Trophoblast cell (in vitro differentiated cells and primary cell): ENCODE measurements around the gene GUK1.

ENCODE experiments used
- DNase-seq, 2 donors: peaks; one replicate each; pipeline ENCODE4 v3.0.0-alpha.2; 2016
- H2AFZ ChIP-seq: 2 replicates; pipeline ENCODE4 v1.6.1; 2013; ENCODE audit warnings: low read length, moderate library complexity, mild to moderate bottlenecking; ENCODE audit not compliant: insufficient read depth, poor library complexity
- H2AK5ac ChIP-seq: 2 replicates; pipeline ENCODE4 v1.6.1; 2013; ENCODE audit warnings: mild to moderate bottlenecking, low read length
- H2BK120ac ChIP-seq: 2 replicates; pipeline ENCODE4 v1.6.1; 2013; ENCODE audit warnings: low read length, mild to moderate bottlenecking, moderate library complexity; ENCODE audit not compliant: insufficient read depth, poor library complexity
- H2BK12ac ChIP-seq: 2 replicates; pipeline ENCODE4 v1.6.1; 2013; ENCODE audit warnings: mild to moderate bottlenecking, low read length, moderate library complexity
- H2BK5ac ChIP-seq: 2 replicates; pipeline ENCODE4 v1.6.1; 2013; ENCODE audit warnings: low read length, low read depth, moderate library complexity, mild to moderate bottlenecking; ENCODE audit not compliant: poor library complexity
- H3K14ac ChIP-seq: 2 replicates; pipeline ENCODE4 v1.6.1; 2013; ENCODE audit warnings: mild to moderate bottlenecking, low read length
- H3K18ac ChIP-seq: 2 replicates; pipeline ENCODE4 v1.6.1; 2013; ENCODE audit warnings: mild to moderate bottlenecking, low read length
- H3K23ac ChIP-seq: 2 replicates; pipeline ENCODE4 v1.6.1; 2013; ENCODE audit warnings: low read length
- H3K27ac ChIP-seq: 2 replicates; pipeline ENCODE4 v1.5.1; 2013; ENCODE audit warnings: low read depth, mild to moderate bottlenecking, inconsistent platforms, low read length, moderate library complexity
- H3K27me3 ChIP-seq: 2 replicates; pipeline ENCODE4 v1.6.1; 2013; ENCODE audit warnings: inconsistent platforms, mild to moderate bottlenecking, low read length, moderate library complexity; ENCODE audit not compliant: insufficient read depth
- H3K36me3 ChIP-seq, 2 experiments: 1 replicate in 1 of 2; 2 replicates in 1 of 2; pipeline ENCODE4 v1.6.1; 2013; ENCODE audit warnings: low read length in 2 of 2, mild to moderate bottlenecking in 2 of 2, moderate library complexity in 1 of 2; ENCODE audit not compliant: insufficient read depth in 2 of 2, control insufficient read depth in 1 of 2
- H3K4ac ChIP-seq: 2 replicates; pipeline ENCODE4 v1.6.1; 2013; ENCODE audit warnings: low read depth, mild to moderate bottlenecking, low read length, moderate library complexity
- H3K4me1 ChIP-seq, 2 experiments: 1 replicate in 1 of 2; 2 replicates in 1 of 2; pipeline ENCODE4 v1.6.1; 2013; ENCODE audit warnings: low read length in 2 of 2, mild to moderate bottlenecking in 2 of 2, moderate library complexity in 1 of 2; ENCODE audit not compliant: insufficient read depth in 2 of 2, control insufficient read depth in 1 of 2
- H3K4me2 ChIP-seq: 2 replicates; pipeline ENCODE4 v1.6.1; 2013; ENCODE audit warnings: inconsistent platforms, mild to moderate bottlenecking, low read length, moderate library complexity
- H3K4me3 ChIP-seq: 2 replicates; pipeline ENCODE4 v1.5.1; 2013; ENCODE audit warnings: mild to moderate bottlenecking, low read depth, low read length, inconsistent platforms
- H3K79me1 ChIP-seq: one replicate; pipeline ENCODE4 v1.6.1; 2013; ENCODE audit warnings: low read length
- H3K79me2 ChIP-seq: 2 replicates; pipeline ENCODE4 v1.6.1; 2013; ENCODE audit warnings: low read length, mild to moderate bottlenecking; ENCODE audit not compliant: control insufficient read depth, insufficient read depth, poor library complexity
- H3K9ac ChIP-seq: 2 replicates; pipeline ENCODE4 v1.6.1; 2013; ENCODE audit warnings: mild to moderate bottlenecking, low read length
- H3K9me3 ChIP-seq: 2 replicates; pipeline ENCODE4 v1.6.1; 2013; ENCODE audit warnings: low read depth, mild to moderate bottlenecking, control low read depth, inconsistent platforms, low read length; ENCODE audit not compliant: insufficient read depth
- H4K12ac ChIP-seq: 2 replicates; pipeline ENCODE4 v1.6.1; 2013; ENCODE audit warnings: low read depth, mild to moderate bottlenecking, low read length, moderate library complexity
- H4K8ac ChIP-seq: 2 replicates; pipeline ENCODE4 v1.6.1; 2013; ENCODE audit warnings: low read depth, mild to moderate bottlenecking, low read length, moderate library complexity
- H4K91ac ChIP-seq: one replicate; pipeline ENCODE4 v1.6.1; 2013; ENCODE audit warnings: low read depth, mild to moderate bottlenecking, low read length, moderate library complexity
- WGBS: extraction: QIAGEN DNeasy Blood & Tissue Kit; methylation state at CpG from one replicate; pipeline ENCODE4 v1.1.7; 2013; ENCODE audit warnings: missing lambda C conversion rate; ENCODE audit not compliant: insufficient read length, insufficient coverage; ENCODE audit errors: extremely low coverage; 5-methylcytosine and 5-hydroxymethylcytosine counted together

GUK1 gene

GRCh38 chr1:228177183-228177475, 37.0 kb downstream of the GUK1 start:
- Histone ChIP-seq H3K4me2 (no peak overlapping the region), H4K12ac (no peak overlapping the region), H3K18ac (no peak overlapping the region), H4K91ac (no peak overlapping the region), H3K27ac (no peak overlapping the region), H3K4me1 (peaks cover 0 to 5% of the 10 kb centered on the region in 2 experiments), H3K23ac (no peak overlapping the region), H4K8ac (no peak overlapping the region), H2AK5ac (no peak overlapping the region), H3K4me3 (no peak overlapping the region), H3K4ac (no peak overlapping the region), H2BK5ac (no peak overlapping the region), H3K9ac (no peak overlapping the region), H3K14ac (no peak overlapping the region), H3K27me3 (no peaks in the 10 kb centered on the region), H2BK120ac (no peak overlapping the region), H2AFZ (no peak overlapping the region), H3K9me3 (peaks cover 10% of the 10 kb centered on the region), H3K36me3 (peaks cover 0 to 3% of the 10 kb centered on the region in 2 experiments), H2BK12ac (no peak overlapping the region), H3K79me1 (no peaks in the 10 kb centered on the region), H3K79me2 (no peaks in the 10 kb centered on the region)
- DNase-seq: no peak
- no CpG with 5 or more reads among the region's 5 CpGs for WGBS

GRCh38 chr1:228177721-228178710, 37.9 kb downstream of the GUK1 start:
- peaks cover 0 to 5% of the 10 kb centered on the region in 2 experiments for H3K4me1 ChIP-seq
- H3K79me2 ChIP-seq: no peaks in the 10 kb centered on the region
- H3K14ac ChIP-seq: no peak overlapping the region
- H3K23ac ChIP-seq: no peak overlapping the region
- no peak overlapping the region for H4K91ac ChIP-seq
- no peak overlapping the region for H3K4me3 ChIP-seq
- no peak overlapping the region for H2BK120ac ChIP-seq
- H2BK5ac ChIP-seq: no peak overlapping the region
- no peak overlapping the region for H3K9ac ChIP-seq
- no peaks in the 10 kb centered on the region for H3K79me1 ChIP-seq
- no peak overlapping the region for H3K4ac ChIP-seq
- DNase-seq: no peak
- no peak overlapping the region for H2BK12ac ChIP-seq
- H4K8ac ChIP-seq: no peak overlapping the region
- H3K9me3 ChIP-seq: peaks cover 6% of the 10 kb centered on the region
- H3K27me3 ChIP-seq: no peaks in the 10 kb centered on the region
- H4K12ac ChIP-seq: no peak overlapping the region
- no CpG with 5 or more reads among the region's 12 CpGs for WGBS
- peaks cover 0 to 3% of the 10 kb centered on the region in 2 experiments for H3K36me3 ChIP-seq
- no peak overlapping the region for H3K4me2 ChIP-seq
- H2AK5ac ChIP-seq: no peak overlapping the region
- H3K18ac ChIP-seq: no peak overlapping the region
- no peak overlapping the region for H2AFZ ChIP-seq
- H3K27ac ChIP-seq: no peak overlapping the region

- Histone ChIP-seq H3K4ac (no peak overlapping the region), H4K8ac (no peak overlapping the region), H3K27me3 (no peaks in the 10 kb centered on the region), H3K9me3 (peaks cover 2% of the 10 kb centered on the region), H2AK5ac (no peak overlapping the region), H3K9ac (no peak overlapping the region), H3K18ac (no peak overlapping the region), H2BK12ac (no peak overlapping the region), H2AFZ (no peak overlapping the region), H3K79me1 (no peaks in the 10 kb centered on the region), H3K4me1 (no peaks in the 10 kb centered on the region), H2BK5ac (no peak overlapping the region), H3K27ac (no peak overlapping the region), H3K4me3 (no peak overlapping the region), H3K4me2 (no peak overlapping the region), H2BK120ac (no peak overlapping the region), H3K36me3 (peaks cover 0 to 3% of the 10 kb centered on the region in 2 experiments), H4K12ac (no peak overlapping the region), H4K91ac (no peak overlapping the region), H3K23ac (no peak overlapping the region), H3K14ac (no peak overlapping the region), H3K79me2 (no peaks in the 10 kb centered on the region)
- no CpG with 5 or more reads among the region's 12 CpGs for WGBS
- no peak for DNase-seq
Observed at GRCh38 chr1:228178737-228179684, 38.9 kb downstream of the GUK1 start.

- DNase-seq: peak in 1 of 2 donors; percentile 21
- Histone ChIP-seq H3K4me1 (no peaks in the 10 kb centered on the region), H3K27me3 (no peaks in the 10 kb centered on the region)
Observed at GRCh38 chr1:228180271-228180958, 40.3 kb downstream of the GUK1 start.

More at GRCh38 chr1:228180271-228180958, 40.3 kb downstream of the GUK1 start:
- Histone ChIP-seq H2AFZ (no peak overlapping the region), H3K18ac (no peak overlapping the region), H2AK5ac (no peak overlapping the region), H3K9me3 (no peaks in the 10 kb centered on the region), H2BK120ac (no peak overlapping the region), H3K4me3 (no peak overlapping the region), H3K27ac (no peak overlapping the region), H3K9ac (no peak overlapping the region), H2BK12ac (no peak overlapping the region), H3K23ac (no peak overlapping the region), H3K79me2 (no peaks in the 10 kb centered on the region), H3K4ac (no peak overlapping the region), H3K14ac (no peak overlapping the region), H3K36me3 (no peaks in the 10 kb centered on the region), H3K4me2 (no peak overlapping the region), H4K12ac (no peak overlapping the region), H4K91ac (no peak overlapping the region), H2BK5ac (no peak overlapping the region), H4K8ac (no peak overlapping the region), H3K79me1 (no peaks in the 10 kb centered on the region)
- WGBS: no CpG with 5 or more reads among the region's 4 CpGs
